HG03066 (cell line): ENCODE measurements around the gene OR6C6.
"Not testable (repeated sequence)": the region's sequence is repeated elsewhere in the genome, so short reads cannot be mapped to it uniquely, and the experiment has no call there.

Experiments used
- ATAC-seq: cut with Tn5 transposase; IDR thresholded peaks from one replicate; pipeline ENCODE4 v1.9.1; 2021; ENCODE audit warnings: low read depth; ENCODE audit not compliant: unreplicated experiment

Gene OR6C6

DNA sequence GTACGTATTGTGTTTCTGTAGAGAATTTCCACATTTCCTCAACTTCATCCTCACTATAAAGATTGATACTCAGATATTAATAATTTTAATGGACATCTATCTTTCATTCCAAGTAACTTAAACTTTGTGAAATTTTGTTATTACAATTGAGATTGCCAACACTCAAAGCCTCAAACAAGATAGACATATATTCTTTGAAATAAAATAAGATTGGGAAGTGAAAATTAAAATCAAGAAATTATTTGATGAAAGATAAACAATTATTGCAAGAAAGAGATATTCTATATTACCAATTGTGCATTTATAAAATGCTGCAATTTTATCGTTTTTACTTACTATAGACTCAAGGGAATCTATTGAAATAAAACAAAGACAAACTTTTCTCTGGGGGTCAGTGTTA lies at the start of gene OR6C6:
Gene OR6C6, minus strand, starts transcription at position 101 of the 400 bp plus-strand sequence. CDS start 1,337 bp downstream, outside the sequence.
- no peak for ATAC-seq

DNA sequence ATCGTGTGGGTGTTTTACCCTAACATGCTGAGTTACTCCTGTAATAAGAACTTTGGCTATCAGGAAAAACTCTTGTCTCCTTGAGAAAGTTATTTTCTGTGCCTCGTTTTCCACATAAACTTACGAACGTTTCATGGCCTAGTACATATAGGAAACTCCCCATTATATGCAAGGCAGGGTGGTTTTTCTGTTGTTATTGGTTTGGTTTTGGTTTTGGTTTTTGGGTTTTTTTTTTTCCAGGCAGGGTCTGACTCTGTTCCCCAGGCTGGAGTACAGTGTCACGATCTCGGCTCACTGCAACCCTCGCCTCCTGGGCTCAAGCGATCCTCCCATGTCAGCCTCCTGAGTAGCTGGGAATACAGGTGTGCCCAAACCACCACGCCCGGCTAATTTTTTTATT lies 39.6 kb upstream of the OR6C6 start:
- no peak for ATAC-seq

DNA sequence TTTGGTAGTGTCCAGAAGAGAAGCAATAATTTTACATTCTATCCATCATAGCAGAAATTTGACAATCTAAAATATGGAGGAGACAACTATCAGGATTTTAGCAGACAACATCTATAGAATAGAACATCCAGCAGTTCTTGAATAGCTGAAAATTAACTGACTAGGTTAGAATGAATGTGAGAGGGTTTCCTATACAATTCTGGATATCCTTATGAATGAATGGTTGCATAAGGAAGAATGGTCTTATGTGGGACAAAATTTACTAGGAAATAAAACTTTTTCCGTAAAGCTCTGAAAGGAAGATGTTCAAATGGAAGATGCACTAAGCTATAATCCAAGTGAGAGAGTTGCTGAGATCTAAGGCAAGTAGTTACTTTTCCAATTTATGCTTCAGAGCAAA lies 34.1 kb upstream of the OR6C6 start, which contains the start of gene OR6C3:
Gene OR6C3, plus strand, starts transcription at position 301 of the 400 bp plus-strand sequence. CDS start 955 bp downstream, outside the sequence.
- no peak for ATAC-seq

DNA sequence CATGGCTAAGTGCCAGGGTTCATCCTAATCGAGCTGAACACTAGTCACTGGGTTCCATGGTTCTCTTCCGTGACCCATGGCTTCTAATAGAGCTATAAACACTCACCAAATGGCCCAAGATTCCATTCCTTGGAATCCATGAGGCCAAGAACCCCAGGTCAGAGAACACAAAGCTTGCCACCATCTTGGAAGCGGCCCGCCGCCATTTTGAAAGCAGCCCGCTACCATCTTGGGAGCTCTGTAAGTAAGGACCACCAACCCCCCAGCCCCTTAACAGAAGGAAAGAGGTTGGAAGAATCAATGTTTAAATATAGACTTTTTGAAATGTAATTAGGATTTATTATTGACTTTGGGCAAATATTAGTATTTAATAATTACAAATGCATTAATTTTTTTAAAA lies 29.4 kb upstream of the OR6C6 start:
- ATAC-seq = not testable (repeated sequence)

DNA sequence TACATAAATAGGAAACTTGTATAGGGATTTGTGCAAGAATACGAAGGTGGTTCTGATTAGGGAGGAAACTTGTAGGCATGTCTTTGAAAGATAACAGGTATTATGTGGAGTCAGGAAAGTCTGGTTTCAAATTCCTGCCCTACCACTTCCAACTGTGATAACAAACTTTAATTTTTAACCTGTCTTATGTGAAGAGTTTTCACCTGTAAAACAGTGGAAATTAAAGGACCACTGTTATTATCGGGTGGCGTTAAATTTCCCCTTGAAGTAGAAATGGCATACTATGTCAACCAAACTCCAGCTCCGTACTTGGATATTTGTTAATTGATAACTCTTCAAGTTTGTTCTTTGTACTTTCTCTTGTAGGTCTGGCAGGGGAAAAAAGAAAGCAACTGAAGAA lies 23.8 kb upstream of the OR6C6 start:
- no peak for ATAC-seq

DNA sequence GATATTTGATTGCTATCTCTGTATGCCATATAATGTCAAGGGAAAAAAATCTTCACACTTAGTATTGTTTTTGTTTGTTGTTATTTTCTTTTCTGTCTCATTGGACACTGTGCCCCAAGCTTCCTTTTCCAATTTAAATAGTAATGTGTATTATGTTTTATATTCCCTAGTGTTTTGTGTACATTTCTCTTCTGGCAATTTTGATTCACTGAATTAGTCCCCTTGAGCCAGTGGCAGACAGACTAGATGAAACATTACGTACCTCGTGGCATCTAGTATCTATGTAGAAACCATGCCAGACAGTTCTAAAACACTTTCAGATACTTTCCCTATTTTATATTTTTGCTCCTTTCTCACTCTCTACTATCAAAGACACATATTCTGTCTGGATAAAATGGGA lies 17.7 kb upstream of the OR6C6 start, which contains the start of gene OR6C1:
Gene OR6C1, plus strand, starts transcription at position 301 of the 400 bp plus-strand sequence. CDS start 6,257 bp downstream, outside the sequence.
- no peak for ATAC-seq

DNA sequence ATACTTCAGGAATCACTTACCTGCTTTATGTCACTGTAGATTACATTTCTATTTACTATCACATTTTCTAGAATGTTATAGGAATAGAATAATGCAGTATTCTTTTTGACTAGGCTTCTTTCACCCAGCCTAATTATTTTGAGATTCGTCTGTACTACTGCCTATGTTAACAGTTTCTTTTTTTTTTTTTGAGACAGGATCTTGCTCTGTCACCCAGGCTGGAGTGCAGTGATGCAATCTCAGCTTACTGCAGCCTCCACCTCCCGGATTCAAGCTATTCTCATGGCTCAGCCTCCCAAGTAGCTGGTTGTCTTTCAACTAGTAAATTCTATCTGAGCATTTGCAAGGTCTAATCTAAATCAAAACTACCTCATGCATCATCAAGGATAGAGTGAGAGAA lies 6.4 kb downstream of the OR6C6 start:
- ATAC-seq = no peak

DNA sequence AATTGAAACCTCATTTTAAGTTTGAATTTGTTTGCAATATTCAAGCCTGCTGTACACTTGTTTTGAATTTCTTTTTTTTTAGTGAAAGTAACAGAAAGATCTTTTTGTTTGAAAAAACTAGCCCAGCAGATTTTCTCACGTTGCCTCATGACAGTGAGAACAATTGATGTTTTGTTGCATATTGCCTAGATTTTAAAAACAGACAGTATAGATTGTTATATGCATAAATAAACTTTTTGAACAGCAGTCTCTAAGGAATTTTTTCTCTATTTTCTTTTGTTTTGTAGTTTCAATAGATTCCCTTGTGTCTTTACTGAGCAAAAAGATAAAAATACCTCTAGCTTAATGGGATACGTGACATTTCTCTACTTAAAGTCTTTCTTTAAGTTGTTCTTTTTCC lies 15.4 kb downstream of the OR6C6 start:
- ATAC-seq = no peak

DNA sequence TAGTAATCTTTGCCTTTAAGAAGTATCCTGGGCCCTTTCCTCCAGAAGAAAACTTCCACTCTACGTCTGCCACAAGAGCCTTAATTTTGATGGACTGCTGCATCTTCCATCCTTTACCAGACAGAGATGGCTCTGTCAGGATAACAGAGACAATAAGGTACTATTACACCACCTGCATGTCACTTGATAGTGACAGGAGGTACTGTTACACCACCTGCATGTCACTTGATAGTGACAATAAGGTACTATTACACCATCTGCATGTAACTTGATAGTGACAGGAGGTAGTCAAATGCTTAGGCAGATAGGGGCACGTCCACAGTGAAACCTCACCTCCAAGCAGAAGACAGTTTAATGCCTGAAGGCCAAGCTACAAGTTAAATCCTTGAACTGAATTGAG lies 38.1 kb downstream of the OR6C6 start:
- no peak for ATAC-seq

DNA sequence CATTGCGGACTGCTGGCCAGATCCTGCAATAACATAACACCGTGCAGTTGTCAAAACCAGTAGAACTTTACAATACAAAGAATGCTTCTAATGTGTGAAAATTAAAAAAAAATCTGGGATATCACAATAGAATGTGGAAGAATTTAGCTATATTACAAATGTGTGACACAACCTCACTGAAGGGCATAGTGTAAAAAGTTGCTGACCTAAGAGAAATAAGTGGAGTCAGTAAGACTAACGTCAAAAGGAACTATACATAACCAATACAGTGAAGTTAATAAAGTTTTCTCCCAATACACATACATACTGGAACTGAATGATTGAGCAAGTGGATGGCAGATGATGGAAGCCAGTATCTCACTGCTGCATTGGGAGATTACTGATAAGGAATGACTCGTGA lies 39.5 kb downstream of the OR6C6 start:
- ATAC-seq = no peak

DNA sequence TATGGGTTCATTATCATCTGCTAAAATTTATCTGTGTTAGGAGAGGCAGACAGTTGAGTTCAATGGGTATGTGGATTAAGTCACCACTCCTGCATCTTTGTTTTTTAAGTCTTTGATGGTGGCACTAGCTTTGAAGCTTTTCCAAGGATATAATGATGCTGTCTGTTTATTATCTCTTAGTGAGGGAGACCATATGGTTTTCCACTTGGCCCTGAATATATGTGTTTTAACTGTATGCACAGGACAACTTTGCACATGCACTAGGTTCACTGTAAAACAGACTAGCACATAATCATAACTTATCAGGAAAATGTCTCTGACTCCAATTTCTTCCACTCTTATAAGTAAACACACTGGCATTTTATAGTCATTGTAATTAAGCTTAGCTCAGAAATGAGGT lies 43.1 kb downstream of the OR6C6 start:
- no peak for ATAC-seq

DNA sequence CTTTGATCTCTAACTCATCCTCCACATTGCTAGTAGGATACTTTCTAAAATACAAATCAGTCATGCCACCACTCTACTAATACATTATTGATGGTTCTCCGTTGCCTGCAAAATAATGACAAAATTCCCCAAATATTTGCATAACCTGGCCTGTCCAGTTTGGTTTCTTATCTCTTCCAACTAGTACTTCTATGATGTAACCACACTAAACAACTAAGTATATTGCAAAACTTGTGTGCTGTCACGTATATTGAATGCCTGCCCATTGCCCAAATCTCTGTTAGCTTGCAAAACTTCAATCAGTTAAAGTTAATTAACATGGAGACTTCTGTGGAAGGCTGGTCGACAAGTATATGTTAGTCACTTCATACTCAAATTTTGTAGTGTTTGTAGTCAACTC lies 45.4 kb downstream of the OR6C6 start:
- ATAC-seq = no peak

DNA sequence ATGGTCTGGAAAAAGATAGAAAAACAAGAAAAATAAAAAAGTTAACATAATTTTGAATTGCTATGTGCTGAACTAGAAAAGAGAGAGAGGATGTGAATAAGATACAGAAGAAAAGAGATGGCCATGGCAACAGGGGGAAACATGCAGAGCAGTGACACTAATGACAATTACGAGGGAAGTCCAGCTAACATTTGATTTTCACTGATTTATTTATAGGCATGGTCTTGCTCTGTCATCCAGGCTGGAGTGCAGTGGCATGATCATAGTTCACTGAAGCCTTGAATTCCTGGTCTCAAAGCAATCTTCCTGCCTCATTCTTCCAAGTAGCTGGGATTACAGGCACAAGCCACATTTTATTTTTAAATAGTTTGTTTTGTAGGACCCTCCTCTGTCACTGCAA lies 50.2 kb downstream of the OR6C6 start:
- ATAC-seq = no peak

DNA sequence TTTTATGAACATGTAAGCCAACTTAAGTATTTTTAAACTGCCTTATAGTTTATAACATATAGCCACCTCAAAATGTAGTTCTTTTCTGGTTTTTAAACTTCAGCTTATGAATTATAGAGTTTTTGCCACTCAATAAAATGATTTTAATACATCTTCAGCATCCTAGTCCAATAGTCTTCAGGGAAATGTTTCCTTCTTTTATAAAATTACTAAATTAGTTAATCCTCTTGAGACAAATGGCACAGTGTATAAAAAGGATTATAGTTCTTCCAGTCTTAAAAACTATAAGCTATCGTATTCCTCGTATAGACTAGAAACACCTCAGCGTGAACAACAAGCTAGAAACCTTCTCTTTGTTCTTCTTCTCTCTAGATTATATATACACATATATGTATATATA lies 52.1 kb downstream of the OR6C6 start, which contains the start of gene OR6C74:
Gene OR6C74, plus strand, starts transcription at position 301 of the 400 bp plus-strand sequence. CDS start 2,679 bp downstream, outside the sequence.
- ATAC-seq = no peak
